ENCODE measurements around the gene PRPF38A.

The PRPF38A gene

DNA sequence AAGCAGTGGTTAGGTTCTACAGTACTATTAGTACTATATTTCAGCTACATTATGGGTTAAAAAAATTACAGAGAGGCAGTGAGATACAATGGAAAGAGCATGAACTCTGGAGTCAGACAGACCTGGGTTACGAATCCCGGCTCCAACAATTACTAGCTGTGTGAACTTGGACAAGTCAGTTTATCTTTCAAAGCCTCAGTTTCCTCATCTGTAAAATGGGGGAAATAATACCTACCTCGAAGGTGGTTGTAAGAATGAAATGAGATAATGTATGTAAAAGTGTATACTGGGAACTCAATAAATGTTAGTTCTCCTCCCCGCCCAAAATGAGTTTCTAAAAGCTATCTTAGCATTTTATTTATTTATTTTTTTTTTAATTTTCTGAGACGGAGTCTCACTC, 59.5 kb downstream of the PRPF38A start:
- no peak for DNase-seq (ENCODE audit: low spot score)

DNA sequence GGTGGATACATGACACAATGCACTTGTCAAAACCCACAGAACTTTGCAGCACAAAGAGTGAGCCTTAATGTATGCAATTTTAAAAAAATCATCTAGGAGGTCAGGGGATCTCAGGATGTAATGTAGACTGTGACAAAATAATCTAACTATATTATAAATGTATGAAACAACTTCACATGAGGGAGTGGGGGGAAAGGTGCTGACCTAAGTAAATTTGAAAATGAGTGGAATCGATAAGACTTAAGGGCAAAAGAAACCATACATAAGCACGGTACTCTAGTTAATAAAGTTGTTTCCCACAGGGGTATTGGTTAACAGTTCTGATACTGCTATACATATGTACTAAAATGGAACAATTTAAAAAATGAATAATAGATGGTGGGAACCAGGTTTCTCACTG, 64.7 kb downstream of the PRPF38A start:
- DNase-seq (ENCODE audit: low spot score), result no peak

Data from hematopoietic multipotent progenitor cell treated with erythropoietin and hydrocortisone succinate and interleukin-3 and kit ligand, for 15 days (in vitro differentiated cells).